ENCODE data around the gene UBTD2.

Gene UBTD2

DNA sequence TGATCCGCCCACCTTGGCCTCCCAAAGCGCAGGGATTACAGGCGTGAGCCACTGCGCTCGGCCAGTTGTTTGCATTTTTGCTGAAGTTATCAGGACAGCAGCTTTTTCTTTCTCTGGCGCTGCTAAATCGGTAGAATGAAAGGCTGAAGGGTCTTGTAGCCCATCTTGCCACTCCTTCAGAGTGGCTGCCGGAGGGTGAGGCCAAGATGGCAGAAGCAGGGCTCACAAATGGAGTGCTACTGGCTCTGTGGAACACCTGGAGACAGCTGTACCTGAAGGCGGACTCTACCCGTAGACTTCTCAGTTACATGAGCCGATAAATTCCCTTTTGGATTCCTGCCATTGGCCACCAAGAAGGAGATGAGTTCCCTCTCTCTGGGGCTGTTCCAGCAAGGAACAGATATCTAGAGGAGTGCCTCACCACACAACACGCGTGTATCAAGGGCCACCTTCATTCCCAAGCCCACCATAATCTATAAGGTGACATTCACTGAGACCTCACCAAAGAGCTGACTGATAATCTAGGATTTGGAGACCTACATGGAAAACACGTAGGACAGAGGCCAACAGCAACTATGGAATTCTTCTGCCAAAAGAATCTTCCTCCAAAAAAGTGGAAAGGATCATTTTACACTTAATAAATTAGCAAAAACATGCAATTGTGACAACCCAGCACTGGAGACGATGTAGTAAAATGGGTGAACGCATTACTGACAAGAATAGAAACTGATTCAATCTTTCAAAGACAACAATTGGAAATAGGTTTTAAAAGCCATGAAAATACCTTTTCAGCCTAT is 117.3 kb downstream of the UBTD2 start:
- no peak for DNase-seq

DNA sequence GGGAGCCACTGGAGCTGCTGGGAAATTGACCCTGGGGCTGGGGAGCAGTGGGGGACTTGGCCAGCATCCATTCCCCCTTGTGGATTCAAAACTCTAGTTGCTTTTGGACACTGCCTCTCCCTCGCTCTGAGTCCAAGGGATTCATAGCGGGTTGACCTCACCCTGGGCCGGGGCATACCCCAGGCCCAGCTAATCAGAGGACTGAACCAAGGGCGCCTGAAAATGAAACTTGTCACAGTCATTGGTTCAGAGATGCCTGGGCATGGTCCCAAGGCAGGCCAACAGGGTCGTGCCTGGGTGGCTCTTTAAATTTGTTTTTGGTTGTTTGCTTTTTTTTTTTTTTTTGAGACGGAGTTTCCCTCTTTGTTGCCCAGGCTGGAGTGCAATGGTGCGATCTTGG is 118.1 kb downstream of the UBTD2 start:
- DNase-seq: no peak

DNA sequence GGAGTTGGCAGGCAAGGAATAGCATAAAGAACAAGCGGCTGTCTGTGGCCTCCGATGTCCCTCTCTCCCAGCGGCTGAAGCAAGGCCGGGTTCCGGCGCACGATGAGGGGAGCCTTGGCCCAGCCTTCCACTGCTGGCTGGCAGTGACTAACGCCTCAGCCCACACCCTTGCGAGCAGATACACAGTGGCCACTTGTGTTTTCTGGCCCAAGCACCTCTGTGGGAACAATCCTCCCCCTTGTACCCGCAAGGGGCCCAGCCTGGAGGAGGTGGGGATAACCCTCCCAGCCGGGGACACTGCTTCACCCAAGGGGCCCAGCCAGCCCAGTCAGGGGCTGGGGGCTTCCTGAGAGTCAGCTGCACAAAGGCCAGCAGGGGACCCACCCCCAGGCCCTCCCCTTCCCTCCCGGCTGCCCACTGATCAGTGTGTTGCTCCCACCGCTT is 118.8 kb downstream of the UBTD2 start:
- no peak for DNase-seq

DNA sequence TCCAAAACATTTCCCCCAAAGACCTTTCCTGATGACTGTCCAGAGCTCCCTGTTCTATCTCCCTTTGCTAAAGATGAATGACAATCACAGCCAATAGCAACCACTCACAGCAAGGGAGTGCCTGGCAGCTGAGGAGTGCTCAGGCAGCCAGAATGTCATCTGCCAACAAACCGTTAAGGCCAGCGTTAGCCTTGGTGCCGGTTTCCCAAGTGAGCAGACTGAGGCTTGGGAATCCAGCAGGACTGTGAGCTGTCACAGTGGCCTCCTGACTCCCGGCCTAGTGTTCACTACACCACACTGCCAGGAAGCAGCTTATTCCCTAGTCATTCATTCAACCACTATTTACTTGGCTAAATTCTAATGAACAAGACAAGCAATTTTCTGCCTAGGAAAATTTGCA is 120.2 kb downstream of the UBTD2 start:
- DNase-seq: peak in 1 of 2 experiments; percentile 3

DNA sequence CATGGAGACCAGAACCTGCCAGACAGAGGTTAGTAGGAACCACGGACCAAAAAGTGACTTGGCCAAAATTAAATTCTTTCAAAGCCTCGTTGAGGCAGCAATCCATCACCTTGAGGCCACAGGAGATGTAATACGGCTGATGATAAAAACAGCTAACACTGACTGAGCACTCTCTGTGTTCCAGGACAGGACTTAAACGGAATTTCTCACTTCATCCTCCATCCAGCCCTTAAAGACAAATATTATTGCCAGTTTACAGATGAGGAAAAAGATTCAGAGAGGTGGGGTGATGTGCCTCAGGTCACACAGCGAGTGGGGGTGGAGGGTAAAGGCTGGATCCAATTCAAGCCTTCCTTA is 120.6 kb downstream of the UBTD2 start:
- DNase-seq: no peak

DNA sequence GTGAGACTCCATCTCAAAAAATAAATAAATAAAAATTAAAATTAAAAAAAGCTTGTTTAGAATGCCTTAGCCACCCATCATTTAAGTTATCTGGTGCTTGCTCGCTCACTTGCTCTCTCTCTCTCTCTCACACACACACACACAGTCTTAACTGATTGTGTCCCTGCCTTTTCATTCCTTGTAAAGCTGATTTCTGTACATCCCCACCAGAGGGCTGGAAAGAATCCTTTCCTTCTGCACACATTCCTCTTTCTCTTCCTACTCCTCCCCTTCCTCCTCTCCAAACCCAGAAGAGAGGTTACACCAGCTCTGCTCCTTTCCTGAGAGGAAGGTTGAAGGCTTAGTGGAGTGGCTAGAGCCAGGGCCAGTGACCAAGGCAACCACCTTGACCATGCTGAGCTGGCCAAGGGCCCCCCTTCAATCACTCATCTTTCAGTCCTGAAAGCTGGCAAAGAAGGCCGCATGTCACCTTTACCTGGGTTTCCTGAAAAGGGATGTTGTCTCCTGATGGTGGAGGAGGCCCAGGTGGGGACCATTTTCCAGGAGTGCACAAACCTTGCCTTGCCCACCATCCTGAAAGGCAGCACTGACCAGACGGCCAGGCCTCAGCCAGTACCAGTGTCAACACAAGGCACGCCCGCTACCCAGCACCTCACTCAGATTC is 121.1 kb downstream of the UBTD2 start:
- no peak for DNase-seq

DNA sequence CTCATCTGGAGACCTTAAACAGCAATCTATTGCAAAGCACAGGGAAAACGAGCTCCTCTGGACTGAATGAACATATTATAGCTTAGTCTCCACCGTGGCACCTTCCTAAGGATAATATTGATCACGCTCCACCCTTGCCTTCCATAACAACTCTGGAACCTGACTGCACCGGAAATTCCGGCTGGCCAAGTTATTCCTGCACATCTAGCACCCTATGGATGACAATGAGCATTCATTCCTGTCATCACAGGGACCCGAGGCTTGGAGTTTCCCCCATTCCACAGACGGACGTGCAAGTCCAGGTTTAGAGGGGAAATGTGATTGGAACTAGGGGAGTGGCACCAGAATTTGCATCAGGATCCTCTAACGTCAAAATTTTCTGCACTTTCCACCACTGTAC is 123.1 kb downstream of the UBTD2 start:
- no peak for DNase-seq
